ENCODE data around the gene GAGE12F.
"Not testable (repeated sequence)": the region's sequence is repeated elsewhere in the genome, so short reads cannot be mapped to it uniquely, and the experiment has no call there.

GAGE12F gene, protein sequence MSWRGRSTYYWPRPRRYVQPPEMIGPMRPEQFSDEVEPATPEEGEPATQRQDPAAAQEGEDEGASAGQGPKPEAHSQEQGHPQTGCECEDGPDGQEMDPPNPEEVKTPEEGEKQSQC

GRCh38 chrX:49560542-49560941 lies at the start of gene GAGE12F:
Gene GAGE12F (plus strand): TSS chrX:49560842. CDS start chrX:49561997, 1,155 bp downstream.
- not testable (repeated sequence) for DNase-seq

DNA sequence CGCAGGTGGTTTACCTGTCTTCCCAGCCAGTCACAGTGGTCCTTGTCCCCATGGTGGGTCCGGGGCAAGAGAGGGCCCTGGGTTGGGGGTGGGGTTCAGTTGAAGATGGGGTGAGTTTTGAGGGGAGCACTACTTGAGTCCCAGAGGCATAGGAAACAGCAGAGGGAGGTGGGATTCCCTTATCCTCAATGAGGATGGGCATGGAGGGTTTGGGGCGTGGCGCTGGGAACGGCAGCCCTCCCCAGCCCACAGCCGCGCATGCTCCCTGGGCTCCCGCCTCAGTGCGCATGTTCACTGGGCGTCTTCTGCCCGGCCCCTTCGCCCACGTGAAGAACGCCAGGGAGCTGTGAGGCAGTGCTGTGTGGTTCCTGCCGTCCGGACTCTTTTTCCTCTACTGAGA lies 28.8 kb upstream of the GAGE12F start, which contains the start of gene GAGE12C:
Gene GAGE12C, plus strand, starts transcription at position 301 of the 400 bp plus-strand sequence. CDS start 1,155 bp downstream, outside the sequence.
- not testable (repeated sequence) for DNase-seq

DNA sequence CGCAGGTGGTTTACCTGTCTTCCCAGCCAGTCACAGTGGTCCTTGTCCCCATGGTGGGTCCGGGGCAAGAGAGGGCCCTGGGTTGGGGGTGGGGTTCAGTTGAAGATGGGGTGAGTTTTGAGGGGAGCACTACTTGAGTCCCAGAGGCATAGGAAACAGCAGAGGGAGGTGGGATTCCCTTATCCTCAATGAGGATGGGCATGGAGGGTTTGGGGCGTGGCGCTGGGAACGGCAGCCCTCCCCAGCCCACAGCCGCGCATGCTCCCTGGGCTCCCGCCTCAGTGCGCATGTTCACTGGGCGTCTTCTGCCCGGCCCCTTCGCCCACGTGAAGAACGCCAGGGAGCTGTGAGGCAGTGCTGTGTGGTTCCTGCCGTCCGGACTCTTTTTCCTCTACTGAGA lies 19.2 kb upstream of the GAGE12F start, which contains the start of gene GAGE12D:
Gene GAGE12D, plus strand, starts transcription at position 301 of the 400 bp plus-strand sequence. CDS start 1,155 bp downstream, outside the sequence.
- not testable (repeated sequence) for DNase-seq

DNA sequence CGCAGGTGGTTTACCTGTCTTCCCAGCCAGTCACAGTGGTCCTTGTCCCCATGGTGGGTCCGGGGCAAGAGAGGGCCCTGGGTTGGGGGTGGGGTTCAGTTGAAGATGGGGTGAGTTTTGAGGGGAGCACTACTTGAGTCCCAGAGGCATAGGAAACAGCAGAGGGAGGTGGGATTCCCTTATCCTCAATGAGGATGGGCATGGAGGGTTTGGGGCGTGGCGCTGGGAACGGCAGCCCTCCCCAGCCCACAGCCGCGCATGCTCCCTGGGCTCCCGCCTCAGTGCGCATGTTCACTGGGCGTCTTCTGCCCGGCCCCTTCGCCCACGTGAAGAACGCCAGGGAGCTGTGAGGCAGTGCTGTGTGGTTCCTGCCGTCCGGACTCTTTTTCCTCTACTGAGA lies 9.7 kb upstream of the GAGE12F start, which contains the start of gene GAGE12E:
Gene GAGE12E, plus strand, starts transcription at position 301 of the 400 bp plus-strand sequence. CDS start 1,155 bp downstream, outside the sequence.
- DNase-seq, result not testable (repeated sequence)

GRCh38 chrX:49568728-49569127 lies 8.1 kb downstream of the GAGE12F start:
- not testable (repeated sequence) for DNase-seq

DNA sequence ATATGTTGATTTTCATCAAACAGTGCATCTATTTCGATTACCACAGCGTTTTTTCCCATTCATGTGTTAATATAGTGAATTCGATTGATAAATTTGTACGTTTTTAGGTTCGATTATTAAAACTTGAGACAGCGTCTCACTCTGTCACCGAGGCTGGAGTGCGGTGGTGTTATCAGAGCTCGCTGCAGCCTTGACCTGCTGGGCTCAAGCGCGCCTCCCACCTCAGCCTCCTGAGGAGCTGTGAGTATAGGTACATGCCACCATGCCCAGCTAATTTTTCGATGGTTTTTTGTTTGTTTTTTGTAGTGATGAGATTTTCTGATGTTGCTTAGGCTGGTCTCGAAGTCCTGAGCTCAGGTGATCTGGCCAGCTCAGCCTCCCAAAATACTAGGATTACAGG lies 8.5 kb downstream of the GAGE12F start:
- DNase-seq, result not testable (repeated sequence)

DNA sequence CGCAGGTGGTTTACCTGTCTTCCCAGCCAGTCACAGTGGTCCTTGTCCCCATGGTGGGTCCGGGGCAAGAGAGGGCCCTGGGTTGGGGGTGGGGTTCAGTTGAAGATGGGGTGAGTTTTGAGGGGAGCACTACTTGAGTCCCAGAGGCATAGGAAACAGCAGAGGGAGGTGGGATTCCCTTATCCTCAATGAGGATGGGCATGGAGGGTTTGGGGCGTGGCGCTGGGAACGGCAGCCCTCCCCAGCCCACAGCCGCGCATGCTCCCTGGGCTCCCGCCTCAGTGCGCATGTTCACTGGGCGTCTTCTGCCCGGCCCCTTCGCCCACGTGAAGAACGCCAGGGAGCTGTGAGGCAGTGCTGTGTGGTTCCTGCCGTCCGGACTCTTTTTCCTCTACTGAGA lies 9.5 kb downstream of the GAGE12F start, which contains the start of gene GAGE12G:
Gene GAGE12G, plus strand, starts transcription at position 301 of the 400 bp plus-strand sequence. CDS start 1,155 bp downstream, outside the sequence.
- DNase-seq, result not testable (repeated sequence)

GRCh38 chrX:49579649-49580048 lies 19.0 kb downstream of the GAGE12F start, which contains the start of gene GAGE12H:
Gene GAGE12H (plus strand): TSS chrX:49579949. CDS start chrX:49581104, 1,155 bp downstream.
- not testable (repeated sequence) for DNase-seq

GRCh38 chrX:49589196-49589595 lies 28.6 kb downstream of the GAGE12F start, which contains the start of gene GAGE2A:
Gene GAGE2A (plus strand): TSS chrX:49589496. CDS start chrX:49590651, 1,155 bp downstream.
- not testable (repeated sequence) for DNase-seq

- not testable (repeated sequence) for DNase-seq
These were observed 29.3 kb downstream of the GAGE12F start for GRCh38 chrX:49589769-49590478.

GRCh38 chrX:49590488-49590887 lies 29.8 kb downstream of the GAGE12F start:
- DNase-seq, result not testable (repeated sequence)

DNA sequence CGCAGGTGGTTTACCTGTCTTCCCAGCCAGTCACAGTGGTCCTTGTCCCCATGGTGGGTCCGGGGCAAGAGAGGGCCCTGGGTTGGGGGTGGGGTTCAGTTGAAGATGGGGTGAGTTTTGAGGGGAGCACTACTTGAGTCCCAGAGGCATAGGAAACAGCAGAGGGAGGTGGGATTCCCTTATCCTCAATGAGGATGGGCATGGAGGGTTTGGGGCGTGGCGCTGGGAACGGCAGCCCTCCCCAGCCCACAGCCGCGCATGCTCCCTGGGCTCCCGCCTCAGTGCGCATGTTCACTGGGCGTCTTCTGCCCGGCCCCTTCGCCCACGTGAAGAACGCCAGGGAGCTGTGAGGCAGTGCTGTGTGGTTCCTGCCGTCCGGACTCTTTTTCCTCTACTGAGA lies 38.1 kb downstream of the GAGE12F start, which contains the start of gene GAGE1:
Gene GAGE1, plus strand, starts transcription at position 301 of the 400 bp plus-strand sequence. CDS start 1,155 bp downstream, outside the sequence.
- DNase-seq, result not testable (repeated sequence)

GRCh38 chrX:49610718-49611310 lies 50.2 kb downstream of the GAGE12F start:
- no peak for DNase-seq

Measured in NCI-H2081 (cell line).